ENCODE measurements around the gene CNTNAP4.

Gene CNTNAP4

GRCh38 chr16:76309639-76310335, 32.6 kb downstream of the CNTNAP4 start:
- DNase-seq (ENCODE audit: low read depth) = no peak

GRCh38 chr16:76311260-76311659, 34.1 kb downstream of the CNTNAP4 start:
- no peak for DNase-seq (ENCODE audit: low read depth)

GRCh38 chr16:76318565-76318964, 41.4 kb downstream of the CNTNAP4 start:
- DNase-seq (ENCODE audit: low read depth) = no peak

GRCh38 chr16:76329106-76329505, 51.9 kb downstream of the CNTNAP4 start:
- DNase-seq (ENCODE audit: low read depth) = no peak

GRCh38 chr16:76335180-76335974, 58.2 kb downstream of the CNTNAP4 start:
- no peak for DNase-seq (ENCODE audit: low read depth)

GRCh38 chr16:76336112-76336511, 58.9 kb downstream of the CNTNAP4 start:
- DNase-seq (ENCODE audit: low read depth) = no peak

- DNase-seq (ENCODE audit: low read depth) = no peak
Measured at GRCh38 chr16:76338472-76338871, 61.3 kb downstream of the CNTNAP4 start.

GRCh38 chr16:76343769-76344168, 66.6 kb downstream of the CNTNAP4 start:
- no peak for DNase-seq (ENCODE audit: low read depth)

- DNase-seq (ENCODE audit: low read depth) = no peak
Measured at GRCh38 chr16:76345163-76345661, 68.0 kb downstream of the CNTNAP4 start.

- DNase-seq (ENCODE audit: low read depth) = no peak
Measured at GRCh38 chr16:76346210-76346609, 69.0 kb downstream of the CNTNAP4 start.

- no peak for DNase-seq (ENCODE audit: low read depth)
Measured at GRCh38 chr16:76351441-76351840, 74.2 kb downstream of the CNTNAP4 start.

GRCh38 chr16:76360404-76360803, 83.2 kb downstream of the CNTNAP4 start:
- no peak for DNase-seq (ENCODE audit: low read depth)

- no peak for DNase-seq (ENCODE audit: low read depth)
Measured at GRCh38 chr16:76370344-76370743, 93.1 kb downstream of the CNTNAP4 start.

- no peak for DNase-seq (ENCODE audit: low read depth)
Measured at GRCh38 chr16:76371441-76371840, 94.2 kb downstream of the CNTNAP4 start.

GRCh38 chr16:76373998-76374397, 96.8 kb downstream of the CNTNAP4 start:
- DNase-seq (ENCODE audit: low read depth) = no peak

GRCh38 chr16:76376988-76377387, 99.8 kb downstream of the CNTNAP4 start:
- DNase-seq (ENCODE audit: low read depth) = no peak

- no peak for DNase-seq (ENCODE audit: low read depth)
Measured at GRCh38 chr16:76378020-76378419, 100.8 kb downstream of the CNTNAP4 start.

GRCh38 chr16:76381096-76381495, 103.9 kb downstream of the CNTNAP4 start:
- no peak for DNase-seq (ENCODE audit: low read depth)

GRCh38 chr16:76385601-76386230, 108.5 kb downstream of the CNTNAP4 start:
- no peak for DNase-seq (ENCODE audit: low read depth)

- DNase-seq (ENCODE audit: low read depth) = no peak
Measured at GRCh38 chr16:76386784-76387183, 109.6 kb downstream of the CNTNAP4 start.

GRCh38 chr16:76387994-76388393, 110.8 kb downstream of the CNTNAP4 start:
- DNase-seq (ENCODE audit: low read depth) = no peak

GRCh38 chr16:76389126-76389525, 111.9 kb downstream of the CNTNAP4 start:
- no peak for DNase-seq (ENCODE audit: low read depth)

GRCh38 chr16:76390476-76390875, 113.3 kb downstream of the CNTNAP4 start:
- no peak for DNase-seq (ENCODE audit: low read depth)

Data from activated T-cell treated with anti-CD3 and anti-CD28 coated beads for 24 hours (primary cell).